GM19025 (cell line): ENCODE measurements around the gene MPND.
A peak's percentile ranks its signal among the peaks of the same experiment; 100 is the strongest.

Experiments used
- ATAC-seq: cut with Tn5 transposase; IDR thresholded peaks from one replicate; pipeline ENCODE4 v1.9.1; 2021; ENCODE audit warnings: mild to moderate bottlenecking, low read depth, moderate library complexity; ENCODE audit not compliant: unreplicated experiment

MPND gene

GRCh38 chr19:4393947-4394590, 50.7 kb downstream of the MPND start:
- ATAC-seq: no peak

DNA sequence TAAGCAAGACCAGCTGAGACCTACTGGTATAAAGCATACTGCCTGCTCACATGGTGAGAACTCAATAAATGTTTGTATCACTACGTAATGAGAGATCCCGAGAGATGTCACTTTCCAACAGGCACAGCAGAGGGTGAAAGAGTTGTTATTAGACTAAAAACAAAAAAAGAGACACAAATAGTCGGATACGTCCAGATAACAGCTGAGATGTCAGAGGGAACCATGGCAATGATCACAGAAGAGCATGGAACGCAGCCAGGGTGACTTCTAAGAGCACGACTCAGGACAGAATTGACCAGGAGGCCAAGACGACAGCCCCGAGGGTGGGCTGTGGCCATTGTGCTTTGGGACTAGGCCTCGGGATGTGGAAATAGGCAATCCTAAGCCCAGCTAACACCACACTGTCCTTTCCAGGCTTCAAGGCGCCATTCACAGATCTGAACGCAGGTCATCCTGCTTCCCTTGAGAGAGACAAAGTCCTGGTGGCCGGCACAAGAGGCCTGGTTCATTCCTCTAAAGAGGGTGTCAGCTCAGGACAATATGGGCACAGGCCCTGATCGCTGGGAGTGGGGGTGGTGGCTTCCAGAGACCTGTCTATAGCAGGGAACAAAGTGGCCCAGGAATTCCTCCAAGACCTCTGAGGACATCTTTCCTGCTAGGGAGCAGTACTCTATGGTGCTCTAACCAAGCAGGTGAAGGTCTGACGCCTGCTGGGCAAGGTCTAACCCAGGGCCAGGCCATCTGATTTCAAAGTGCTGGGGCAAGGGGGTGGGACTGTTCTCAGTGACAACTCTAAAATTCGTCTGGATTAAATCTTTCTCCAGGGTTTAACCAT, 53.8 kb downstream of the MPND start:
- no peak for ATAC-seq

GRCh38 chr19:4399812-4400134, 56.4 kb downstream of the MPND start:
- ATAC-seq: no peak

DNA sequence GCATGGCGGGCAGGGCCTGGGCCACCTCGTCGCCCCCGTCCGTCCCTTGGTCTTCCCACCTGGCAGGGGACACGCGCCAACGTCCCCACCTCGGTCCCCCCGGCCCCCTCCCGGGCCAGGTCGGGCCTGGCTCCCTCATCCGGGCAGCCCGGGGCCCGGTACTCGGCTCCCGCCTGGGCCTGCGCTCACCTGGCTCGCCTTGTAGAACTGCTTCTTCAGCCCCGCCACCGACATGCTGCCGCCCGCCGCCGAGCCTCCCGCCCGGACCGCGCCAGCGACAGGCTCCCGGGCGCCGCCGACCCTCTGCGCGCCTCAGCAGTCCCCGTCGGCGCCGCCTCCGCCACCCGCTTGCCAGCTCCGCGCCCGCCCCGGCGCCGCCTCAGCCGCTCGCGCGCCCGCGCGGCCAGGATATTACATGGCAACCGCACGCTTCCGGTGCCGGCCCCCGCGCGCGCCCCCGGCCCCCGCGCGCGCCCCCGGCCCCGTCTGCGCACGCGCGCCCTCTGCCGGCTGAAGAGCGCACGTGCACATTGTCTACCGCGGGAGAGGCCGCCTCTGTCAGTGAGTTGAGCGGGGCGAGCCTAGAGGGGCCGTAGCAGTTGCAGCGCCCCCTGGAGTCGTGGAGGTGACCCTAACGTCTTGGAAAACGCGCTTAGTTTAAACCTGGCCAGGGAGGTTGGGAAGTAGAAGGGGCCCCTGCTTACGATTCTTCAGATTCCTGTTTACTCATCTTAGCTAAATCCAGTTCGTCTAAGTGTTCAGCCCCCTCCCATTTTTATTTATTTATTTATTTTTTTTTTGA, 57.0 kb downstream of the MPND start, which contains the start of gene SH3GL1:
TSS of gene SH3GL1 (minus strand) at position 413 of the 802 bp plus-strand sequence. CDS start at position 234, 179 bp downstream.
- peak; percentile 55 for ATAC-seq

- ATAC-seq: no peak
Measured at GRCh38 chr19:4401769-4402170, 58.4 kb downstream of the MPND start.

DNA sequence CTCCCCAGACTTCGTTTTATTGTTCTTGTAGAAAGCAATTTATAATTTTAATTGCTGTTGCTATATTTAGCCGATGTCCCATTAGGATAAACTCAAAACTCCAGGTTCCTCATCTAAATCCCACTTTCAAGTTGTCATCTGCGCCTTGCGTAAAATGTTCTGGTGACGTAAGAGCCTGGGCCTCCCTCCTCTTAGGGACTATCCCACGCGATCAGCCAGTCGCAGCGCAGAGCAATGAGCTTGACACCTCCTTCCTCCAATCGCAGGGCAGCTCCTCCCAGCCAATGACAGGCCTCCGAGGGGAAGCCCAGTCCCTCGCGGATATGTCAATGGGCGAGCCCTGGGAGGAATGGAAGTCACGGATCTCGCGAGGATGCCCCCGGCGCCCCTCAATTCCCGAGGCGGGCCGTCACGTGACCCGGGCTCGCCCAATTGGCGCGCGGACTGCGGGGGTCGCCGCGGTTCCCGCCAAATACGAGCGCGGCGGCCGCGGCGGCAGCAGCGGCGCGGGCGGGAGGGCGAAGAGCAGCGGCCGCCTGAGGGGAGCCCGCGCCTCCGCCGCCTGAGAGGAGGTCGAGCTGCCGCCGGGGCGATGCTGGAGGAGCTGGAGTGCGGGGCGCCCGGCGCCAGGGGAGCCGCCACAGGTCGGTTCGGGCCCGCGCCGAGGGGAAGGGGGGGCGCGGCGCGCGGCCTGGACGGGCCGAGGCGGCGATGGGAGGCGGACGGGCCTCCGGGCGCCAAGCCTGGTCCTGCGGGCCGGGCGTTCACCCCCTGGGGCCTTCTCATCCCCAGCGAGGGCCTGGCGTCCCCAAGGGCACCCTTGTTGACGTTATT, 59.0 kb downstream of the MPND start, which contains the start of gene CHAF1A:
TSS of gene CHAF1A (plus strand) at position 470 of the 834 bp plus-strand sequence. CDS start at position 593, 123 bp downstream.
- peak; percentile 81 for ATAC-seq

GRCh38 chr19:4403005-4403761, 59.8 kb downstream of the MPND start:
- ATAC-seq: no peak

GRCh38 chr19:4405977-4406376, 62.6 kb downstream of the MPND start:
- no peak for ATAC-seq

- no peak for ATAC-seq
Measured at GRCh38 chr19:4406626-4407025, 63.3 kb downstream of the MPND start.

DNA sequence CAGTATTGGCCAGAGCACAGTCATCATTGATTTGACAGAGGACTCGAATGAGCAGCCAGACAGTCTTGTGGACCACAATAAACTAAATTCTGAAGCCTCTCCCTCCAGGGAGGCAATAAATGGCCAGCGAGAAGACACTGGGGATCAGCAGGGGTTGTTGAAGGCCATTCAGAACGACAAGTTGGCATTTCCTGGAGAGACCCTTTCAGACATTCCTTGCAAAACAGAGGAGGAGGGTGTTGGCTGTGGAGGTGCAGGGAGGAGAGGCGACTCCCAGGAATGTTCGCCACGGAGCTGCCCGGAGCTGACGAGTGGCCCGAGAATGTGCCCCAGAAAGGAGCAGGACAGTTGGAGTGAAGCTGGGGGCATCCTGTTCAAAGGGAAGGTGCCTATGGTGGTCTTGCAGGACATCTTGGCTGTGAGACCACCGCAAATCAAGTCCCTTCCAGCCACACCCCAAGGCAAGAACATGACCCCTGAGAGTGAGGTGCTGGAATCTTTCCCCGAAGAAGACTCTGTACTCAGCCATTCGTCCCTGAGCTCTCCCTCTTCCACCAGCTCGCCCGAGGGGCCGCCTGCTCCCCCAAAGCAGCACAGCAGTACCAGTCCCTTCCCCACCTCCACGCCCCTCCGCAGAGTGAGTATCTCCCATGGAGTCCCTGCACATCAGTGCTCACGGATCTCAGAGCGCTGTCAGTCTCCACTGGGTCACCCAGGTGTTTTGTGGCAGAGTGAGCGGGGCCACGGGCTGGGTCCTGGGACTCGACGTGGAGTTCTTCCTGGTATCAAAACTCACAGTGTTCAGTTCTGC, 66.0 kb downstream of the MPND start:
- no peak for ATAC-seq
